HG03066 (cell line): ENCODE results near the gene CNKSR3.

Experiments used
- ATAC-seq: cut with Tn5 transposase; IDR thresholded peaks from one replicate; pipeline ENCODE4 v1.9.1; 2021; ENCODE audit warnings: low read depth; ENCODE audit not compliant: unreplicated experiment

CNKSR3 gene

GRCh38 chr6:154428897-154429296, 81.6 kb downstream of the CNKSR3 start:
- no peak for ATAC-seq

GRCh38 chr6:154427446-154427845, 83.0 kb downstream of the CNKSR3 start:
- ATAC-seq = no peak

- no peak for ATAC-seq
These were observed 83.5 kb downstream of the CNKSR3 start for GRCh38 chr6:154426997-154427396.

GRCh38 chr6:154425034-154425433, 85.5 kb downstream of the CNKSR3 start:
- ATAC-seq = no peak

- ATAC-seq = no peak
These were observed 96.3 kb downstream of the CNKSR3 start for GRCh38 chr6:154414021-154414813.

GRCh38 chr6:154412106-154412820, 98.2 kb downstream of the CNKSR3 start:
- ATAC-seq = no peak

GRCh38 chr6:154411076-154411475, 99.4 kb downstream of the CNKSR3 start:
- no peak for ATAC-seq

- ATAC-seq = no peak
These were observed 99.8 kb downstream of the CNKSR3 start for GRCh38 chr6:154410619-154411072.

GRCh38 chr6:154408891-154409500, 101.5 kb downstream of the CNKSR3 start:
- ATAC-seq = no peak

- ATAC-seq = no peak
These were observed 103.0 kb downstream of the CNKSR3 start for GRCh38 chr6:154407440-154407839.

GRCh38 chr6:154406869-154407268, 103.6 kb downstream of the CNKSR3 start:
- ATAC-seq = no peak

GRCh38 chr6:154406301-154406700, 104.2 kb downstream of the CNKSR3 start:
- ATAC-seq = no peak

- no peak for ATAC-seq
These were observed 105.6 kb downstream of the CNKSR3 start for GRCh38 chr6:154404791-154405400.

- no peak for ATAC-seq
These were observed 106.7 kb downstream of the CNKSR3 start for GRCh38 chr6:154403788-154404187.

GRCh38 chr6:154402081-154402780, 108.3 kb downstream of the CNKSR3 start:
- no peak for ATAC-seq

GRCh38 chr6:154399097-154399496, 111.4 kb downstream of the CNKSR3 start:
- no peak for ATAC-seq

GRCh38 chr6:154397491-154398195, 112.8 kb downstream of the CNKSR3 start:
- no peak for ATAC-seq

- no peak for ATAC-seq
These were observed 114.6 kb downstream of the CNKSR3 start for GRCh38 chr6:154395878-154396277.

GRCh38 chr6:154395316-154395715, 115.2 kb downstream of the CNKSR3 start:
- no peak for ATAC-seq

GRCh38 chr6:154394571-154394970, 115.9 kb downstream of the CNKSR3 start:
- ATAC-seq = no peak
